ENCODE data around the gene NKX2-8. TPM values are rescaled to one million over a fixed set of nuclear protein-coding genes. Genes with fewer than 3 reads are reported as not detected.
A peak's percentile ranks its signal among the peaks of the same experiment; 100 is the strongest.

Gene NKX2-8
- polyA plus RNA-seq, 1 of the 3 experiments (the other 2 are of a cell fraction): not detected

- H3K4me1 ChIP-seq (ENCODE audit: control insufficient read depth in 1 of 2, insufficient read depth in 2 of 2, low read depth in 1 of 2, low read length in 1 of 2): no peaks in the 10 kb centered on the region
- POLR2A ChIA-PET: no interaction called here
- peaks cover 77% of the 10 kb centered on the region for H3K27me3 ChIP-seq (ENCODE audit: insufficient read depth)
Measured at GRCh38 chr14:36579573-36580140, 2.8 kb downstream of the NKX2-8 start.

More at GRCh38 chr14:36579573-36580140, 2.8 kb downstream of the NKX2-8 start:
- no peaks in the 10 kb centered on the region for H4K20me1 ChIP-seq (ENCODE audit: insufficient read depth)
- H2AFZ ChIP-seq (ENCODE audit: low read depth): no peak overlapping the region
- no peak overlapping the region for H3K4me3 ChIP-seq (ENCODE audit: low read depth in 2 of 2, low read length in 1 of 2)
- no peak overlapping the region for H3K4me2 ChIP-seq
- H3K36me3 ChIP-seq (replicated peaks in 1 of 2; ENCODE audit: control insufficient read depth in 1 of 2, insufficient read depth in 2 of 2, low read length in 1 of 2): no peaks in the 10 kb centered on the region
- H3K9ac ChIP-seq: no peak overlapping the region
- DNase-seq: peak; percentile 16
- no peaks in the 10 kb centered on the region for H3K79me2 ChIP-seq (ENCODE audit: insufficient read depth)
- CTCF ChIA-PET: interaction anchor here (3.7 kb wide), 1 partner anchor 25 kb away, joined by 18 read pairs; no protein-coding TSS in a partner anchor
- H3K9me3 ChIP-seq: no peaks in the 10 kb centered on the region
- no peaks in the 10 kb centered on the region for H3K9me2 ChIP-seq
- no peak for TF ChIP-seq NRF1 (IDR thresholded peaks at IDR 0.05; ENCODE audit: low read depth, low read length)
- TF ChIP-seq YY1 (IDR thresholded peaks at IDR 0.05; ENCODE audit: low read depth): no peak
- no peak for TF ChIP-seq FOSL2 (IDR thresholded peaks at IDR 0.05; ENCODE audit: borderline replicate concordance, low read depth)
- no peak for TF ChIP-seq JUND (IDR thresholded peaks at IDR 0.05)
- TF ChIP-seq SMC3 (IDR thresholded peaks at IDR 0.05; ENCODE audit: low read depth, low read length): no peak
- TF ChIP-seq FOXJ3 (CRISPR knock-in tag; IDR thresholded peaks at IDR 0.05): no peak
- TF ChIP-seq EZH2phosphoT487 (IDR thresholded peaks at IDR 0.05; ENCODE audit: borderline replicate concordance, low read depth): no peak
- TF ChIP-seq USF2 (IDR thresholded peaks at IDR 0.05; ENCODE audit: borderline replicate concordance, low read depth, low read length): no peak
- TF ChIP-seq REST (IDR thresholded peaks at IDR 0.05; ENCODE audit: low read depth, low read length): no peak
- TF ChIP-seq PBX3 (IDR thresholded peaks at IDR 0.05): no peak
- TF ChIP-seq TAF1 (IDR thresholded peaks at IDR 0.05; ENCODE audit: borderline replicate concordance, low read depth, low read length): no peak
- no peak for TF ChIP-seq RCOR1 (IDR thresholded peaks at IDR 0.05; ENCODE audit: low read length)
- TF ChIP-seq TCF12 (IDR thresholded peaks at IDR 0.05): no peak
- no peak for TF ChIP-seq GABPA (IDR thresholded peaks at IDR 0.05; ENCODE audit: low read depth)
- TF ChIP-seq IRF3 (IDR thresholded peaks at IDR 0.05; ENCODE audit: low read depth, low read length): no peak
- TF ChIP-seq RAD21 (IDR thresholded peaks at IDR 0.05; ENCODE audit: low read length): no peak
- TF ChIP-seq RXRA (IDR thresholded peaks at IDR 0.05; ENCODE audit: borderline replicate concordance, low read depth): no peak
- TF ChIP-seq ZBTB33 (IDR thresholded peaks at IDR 0.05; ENCODE audit: borderline replicate concordance, low read depth): no peak
- H3F3A ChIP-seq (replicated peaks; ENCODE audit: insufficient read depth): no peaks in the 10 kb centered on the region
- 25% methylated on average over 16 of the region's 22 CpGs for WGBS (ENCODE audit: low lambda C conversion rate)
- H3K27ac ChIP-seq (ENCODE audit: low read depth in 2 of 2, low read length in 1 of 2): no peak overlapping the region
